Liver (tissue), 3 donors: ENCODE measurements around the gene TMEM175.

Experiments
- FOXA1 ChIP-seq: IDR thresholded peaks from 2 replicates; pipeline ENCODE4 v1.6.1; 2016; ENCODE audit warnings: antibody characterized with exemption
- GABPA ChIP-seq, 2 donors: IDR thresholded peaks in 1 of 2; conservative IDR thresholded peaks in 1 of 2; 2 replicates each; pipeline ENCODE4 v1.6.1; 2016; ENCODE audit warnings: antibody characterized with exemption in 2 of 2, mild to moderate bottlenecking in 1 of 2, moderate library complexity in 1 of 2
- HNF4G ChIP-seq: IDR thresholded peaks from 2 replicates; pipeline ENCODE4 v1.6.1; 2016; ENCODE audit warnings: antibody characterized with exemption
- JUND ChIP-seq, 2 donors: IDR thresholded peaks; 2 replicates each; pipeline ENCODE4 v1.6.1; 2016; ENCODE audit warnings: antibody characterized with exemption in 2 of 2
- RAD21 ChIP-seq, 2 donors: IDR thresholded peaks; 2 replicates each; pipeline ENCODE4 v1.6.1; 2016; ENCODE audit warnings: antibody characterized with exemption in 2 of 2, mild to moderate bottlenecking in 2 of 2
- RXRA ChIP-seq, 2 donors: IDR thresholded peaks; 2 replicates each; pipeline ENCODE4 v1.6.1; 2017 to 2018; ENCODE audit warnings: antibody characterized with exemption in 2 of 2, mild to moderate bottlenecking in 1 of 2
- SP1 ChIP-seq: IDR thresholded peaks from 2 replicates; pipeline ENCODE4 v1.6.1; 2018; ENCODE audit warnings: antibody characterized with exemption, mild to moderate bottlenecking
- TF ChIP-seq, protein P1 (sequence below): fragments of 150-350 bp; IDR thresholded peaks from 2 replicates; pipeline ENCODE4 v1.5.1; 2017; ENCODE audit warnings: improper control_type of control experiment, low read depth, low read length; ENCODE audit not compliant: missing input control
- TF ChIP-seq, protein P2 (sequence below): IDR thresholded peaks from 2 replicates; pipeline ENCODE4 v1.6.1; 2016; ENCODE audit warnings: antibody characterized with exemption
- TF ChIP-seq, protein P3 (sequence below): IDR thresholded peaks from 2 replicates; pipeline ENCODE4 v1.6.1; 2016; ENCODE audit warnings: antibody characterized with exemption, mild to moderate bottlenecking
- donor health status: healthy.
- donor health status: healthy.

DNA sequence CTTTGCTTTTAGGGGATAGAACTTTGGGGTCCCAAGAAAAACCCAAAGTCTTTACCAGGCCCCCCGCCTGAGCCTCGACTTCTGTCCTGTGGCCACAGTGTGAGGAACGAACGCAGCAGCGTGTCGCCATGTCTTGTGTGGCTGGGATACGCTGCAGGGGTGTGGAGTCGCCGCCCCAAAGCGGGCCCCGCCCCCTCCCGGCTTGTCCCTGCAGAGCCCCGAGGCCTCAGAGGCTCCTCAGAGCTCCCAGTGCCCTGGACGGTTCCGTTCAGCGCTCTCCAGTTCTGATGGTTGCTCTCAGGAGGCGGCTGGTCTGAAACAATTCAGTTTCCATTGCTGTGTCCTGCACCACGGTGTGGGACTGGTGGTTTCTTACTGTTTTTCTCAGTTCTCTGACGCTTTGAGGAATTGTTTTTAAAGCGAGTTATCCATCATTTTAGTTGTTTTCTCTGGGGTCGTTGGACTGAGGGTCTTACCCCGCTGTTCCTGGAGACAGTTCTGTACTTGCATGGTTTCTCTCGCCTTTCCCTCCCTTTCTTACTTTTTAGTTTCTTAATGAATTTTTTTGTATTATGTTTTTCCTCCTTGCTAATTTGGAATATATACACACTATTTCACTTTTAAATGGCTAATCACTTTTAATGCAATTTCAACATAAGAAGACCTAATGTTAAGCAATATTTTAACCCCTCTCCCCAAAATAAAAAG, 53.0 kb downstream of the TMEM175 start:
- no peak for TF ChIP-seq HNF4G
- TF ChIP-seq, protein P1, sequence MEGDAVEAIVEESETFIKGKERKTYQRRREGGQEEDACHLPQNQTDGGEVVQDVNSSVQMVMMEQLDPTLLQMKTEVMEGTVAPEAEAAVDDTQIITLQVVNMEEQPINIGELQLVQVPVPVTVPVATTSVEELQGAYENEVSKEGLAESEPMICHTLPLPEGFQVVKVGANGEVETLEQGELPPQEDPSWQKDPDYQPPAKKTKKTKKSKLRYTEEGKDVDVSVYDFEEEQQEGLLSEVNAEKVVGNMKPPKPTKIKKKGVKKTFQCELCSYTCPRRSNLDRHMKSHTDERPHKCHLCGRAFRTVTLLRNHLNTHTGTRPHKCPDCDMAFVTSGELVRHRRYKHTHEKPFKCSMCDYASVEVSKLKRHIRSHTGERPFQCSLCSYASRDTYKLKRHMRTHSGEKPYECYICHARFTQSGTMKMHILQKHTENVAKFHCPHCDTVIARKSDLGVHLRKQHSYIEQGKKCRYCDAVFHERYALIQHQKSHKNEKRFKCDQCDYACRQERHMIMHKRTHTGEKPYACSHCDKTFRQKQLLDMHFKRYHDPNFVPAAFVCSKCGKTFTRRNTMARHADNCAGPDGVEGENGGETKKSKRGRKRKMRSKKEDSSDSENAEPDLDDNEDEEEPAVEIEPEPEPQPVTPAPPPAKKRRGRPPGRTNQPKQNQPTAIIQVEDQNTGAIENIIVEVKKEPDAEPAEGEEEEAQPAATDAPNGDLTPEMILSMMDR = no peak
- TF ChIP-seq RAD21 (IDR thresholded peaks at IDR 0.05) = peak; percentile 34 to 41
- TF ChIP-seq, protein P2, sequence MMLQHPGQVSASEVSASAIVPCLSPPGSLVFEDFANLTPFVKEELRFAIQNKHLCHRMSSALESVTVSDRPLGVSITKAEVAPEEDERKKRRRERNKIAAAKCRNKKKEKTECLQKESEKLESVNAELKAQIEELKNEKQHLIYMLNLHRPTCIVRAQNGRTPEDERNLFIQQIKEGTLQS = no peak
- TF ChIP-seq JUND (IDR thresholded peaks at IDR 0.05) = no peak
- no peak for TF ChIP-seq FOXA1
- TF ChIP-seq, protein P3, sequence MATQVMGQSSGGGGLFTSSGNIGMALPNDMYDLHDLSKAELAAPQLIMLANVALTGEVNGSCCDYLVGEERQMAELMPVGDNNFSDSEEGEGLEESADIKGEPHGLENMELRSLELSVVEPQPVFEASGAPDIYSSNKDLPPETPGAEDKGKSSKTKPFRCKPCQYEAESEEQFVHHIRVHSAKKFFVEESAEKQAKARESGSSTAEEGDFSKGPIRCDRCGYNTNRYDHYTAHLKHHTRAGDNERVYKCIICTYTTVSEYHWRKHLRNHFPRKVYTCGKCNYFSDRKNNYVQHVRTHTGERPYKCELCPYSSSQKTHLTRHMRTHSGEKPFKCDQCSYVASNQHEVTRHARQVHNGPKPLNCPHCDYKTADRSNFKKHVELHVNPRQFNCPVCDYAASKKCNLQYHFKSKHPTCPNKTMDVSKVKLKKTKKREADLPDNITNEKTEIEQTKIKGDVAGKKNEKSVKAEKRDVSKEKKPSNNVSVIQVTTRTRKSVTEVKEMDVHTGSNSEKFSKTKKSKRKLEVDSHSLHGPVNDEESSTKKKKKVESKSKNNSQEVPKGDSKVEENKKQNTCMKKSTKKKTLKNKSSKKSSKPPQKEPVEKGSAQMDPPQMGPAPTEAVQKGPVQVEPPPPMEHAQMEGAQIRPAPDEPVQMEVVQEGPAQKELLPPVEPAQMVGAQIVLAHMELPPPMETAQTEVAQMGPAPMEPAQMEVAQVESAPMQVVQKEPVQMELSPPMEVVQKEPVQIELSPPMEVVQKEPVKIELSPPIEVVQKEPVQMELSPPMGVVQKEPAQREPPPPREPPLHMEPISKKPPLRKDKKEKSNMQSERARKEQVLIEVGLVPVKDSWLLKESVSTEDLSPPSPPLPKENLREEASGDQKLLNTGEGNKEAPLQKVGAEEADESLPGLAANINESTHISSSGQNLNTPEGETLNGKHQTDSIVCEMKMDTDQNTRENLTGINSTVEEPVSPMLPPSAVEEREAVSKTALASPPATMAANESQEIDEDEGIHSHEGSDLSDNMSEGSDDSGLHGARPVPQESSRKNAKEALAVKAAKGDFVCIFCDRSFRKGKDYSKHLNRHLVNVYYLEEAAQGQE = no peak
- no peak for TF ChIP-seq SP1
- no peak for TF ChIP-seq GABPA (IDR thresholded peaks at IDR 0.05 in 1 of 2, conservative IDR thresholded peaks at IDR 0.05 in 1 of 2)
- no peak for TF ChIP-seq RXRA (IDR thresholded peaks at IDR 0.05)
